Astrocyte of the cerebellum (primary cell): ENCODE data around the gene GGNBP2.

Experiments used
- DNase-seq: peaks from one replicate; pipeline ENCODE4 v3.0.0-alpha.2; 2011; ENCODE audit warnings: low read depth
- H3K4me3 ChIP-seq: 2 replicates; pipeline ENCODE4 v1.5.1; 2011; ENCODE audit warnings: mild to moderate bottlenecking, low read depth, low read length, moderate library complexity
- in situ Hi-C: cut with HindIII; loops from 2 replicates; pipeline ENCODE4 v1.10.0; 2017; ENCODE audit warnings: low sequenced_read_pairs
- TF ChIP-seq, protein P1 (sequence below): IDR thresholded peaks from 2 replicates; pipeline ENCODE4 v1.5.1; 2012; ENCODE audit warnings: low read length, low read depth, moderate library complexity, mild to moderate bottlenecking; ENCODE audit errors: missing control alignments

GGNBP2 gene

DNA sequence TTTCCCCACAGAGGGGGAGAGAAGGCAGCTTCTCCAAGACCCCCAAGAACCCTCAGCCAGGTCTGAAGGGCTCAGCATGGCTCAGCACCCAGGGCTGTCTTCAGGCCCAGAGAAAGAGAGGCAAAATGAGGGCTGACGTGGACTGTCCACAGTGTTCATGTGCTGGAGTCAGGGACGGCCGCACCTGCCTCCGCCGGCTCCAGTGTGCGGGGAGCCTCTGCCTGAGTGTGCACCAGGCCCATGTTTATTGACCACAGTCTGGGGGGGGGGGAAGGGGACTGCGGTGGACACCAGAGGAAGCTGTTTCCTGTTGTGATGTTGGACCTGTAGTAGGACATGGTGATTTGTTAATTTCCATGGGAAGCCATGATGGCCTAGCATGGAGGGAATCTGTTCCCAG is 63.6 kb downstream of the GGNBP2 start:
- H3K4me3 ChIP-seq: no peak overlapping the region
- in situ Hi-C loops: no loop called here
- TF ChIP-seq, protein P1, sequence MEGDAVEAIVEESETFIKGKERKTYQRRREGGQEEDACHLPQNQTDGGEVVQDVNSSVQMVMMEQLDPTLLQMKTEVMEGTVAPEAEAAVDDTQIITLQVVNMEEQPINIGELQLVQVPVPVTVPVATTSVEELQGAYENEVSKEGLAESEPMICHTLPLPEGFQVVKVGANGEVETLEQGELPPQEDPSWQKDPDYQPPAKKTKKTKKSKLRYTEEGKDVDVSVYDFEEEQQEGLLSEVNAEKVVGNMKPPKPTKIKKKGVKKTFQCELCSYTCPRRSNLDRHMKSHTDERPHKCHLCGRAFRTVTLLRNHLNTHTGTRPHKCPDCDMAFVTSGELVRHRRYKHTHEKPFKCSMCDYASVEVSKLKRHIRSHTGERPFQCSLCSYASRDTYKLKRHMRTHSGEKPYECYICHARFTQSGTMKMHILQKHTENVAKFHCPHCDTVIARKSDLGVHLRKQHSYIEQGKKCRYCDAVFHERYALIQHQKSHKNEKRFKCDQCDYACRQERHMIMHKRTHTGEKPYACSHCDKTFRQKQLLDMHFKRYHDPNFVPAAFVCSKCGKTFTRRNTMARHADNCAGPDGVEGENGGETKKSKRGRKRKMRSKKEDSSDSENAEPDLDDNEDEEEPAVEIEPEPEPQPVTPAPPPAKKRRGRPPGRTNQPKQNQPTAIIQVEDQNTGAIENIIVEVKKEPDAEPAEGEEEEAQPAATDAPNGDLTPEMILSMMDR: no peak
- no peak for DNase-seq

DNA sequence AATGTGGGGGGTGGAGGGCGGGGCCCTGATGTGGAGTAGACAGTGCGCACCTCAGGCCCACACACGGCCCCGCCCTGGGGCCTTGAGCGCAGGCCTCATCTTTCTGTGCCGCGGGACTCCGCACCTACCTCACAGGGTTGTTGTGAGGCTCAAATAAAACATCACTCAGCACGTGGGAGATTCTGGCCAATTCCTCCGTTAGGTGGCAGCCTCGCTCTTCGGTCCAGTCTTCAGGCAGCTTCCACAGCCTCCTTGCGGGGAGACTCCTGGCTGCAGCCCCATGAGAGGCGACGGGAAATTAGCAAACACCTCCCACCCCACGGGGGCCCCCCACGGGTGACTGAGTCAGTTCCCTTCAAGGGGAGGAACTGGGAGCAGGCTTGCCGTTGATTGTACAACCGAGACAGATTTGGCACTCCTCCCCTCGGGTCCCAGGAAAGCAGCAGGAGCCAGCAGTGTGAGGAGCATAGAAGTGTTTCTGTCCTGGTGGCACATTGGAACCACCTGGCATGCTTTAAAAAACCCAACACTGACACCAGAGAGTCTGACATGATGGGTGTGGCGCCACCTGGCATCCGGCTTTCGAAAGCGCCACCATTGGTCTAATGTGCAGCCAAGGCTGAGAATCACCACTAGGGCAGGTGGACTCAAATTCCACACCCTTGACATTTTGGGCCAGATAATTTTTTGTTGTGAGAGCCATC is 64.2 kb downstream of the GGNBP2 start:
- TF ChIP-seq, protein P1: peak; percentile 49
- in situ Hi-C loops: no loop called here
- peak; percentile 41 for DNase-seq
- H3K4me3 ChIP-seq: no peak overlapping the region

DNA sequence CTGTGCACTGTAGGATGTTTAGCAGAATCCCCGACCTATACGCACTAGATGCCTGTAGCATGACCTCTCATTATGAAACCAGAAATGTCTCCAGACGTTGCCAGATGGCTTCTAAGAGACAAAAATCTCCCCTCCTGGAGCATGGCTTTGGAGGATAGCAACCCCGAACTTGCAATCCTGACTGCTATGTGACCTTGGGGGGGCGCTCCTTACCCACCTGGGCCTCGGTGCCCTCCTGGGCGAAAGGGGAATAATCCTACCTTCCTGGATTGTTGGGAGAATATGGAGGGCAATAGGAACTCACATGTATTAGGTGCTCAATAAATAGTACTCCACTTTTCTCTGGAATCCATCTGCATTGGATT is 64.8 kb downstream of the GGNBP2 start:
- TF ChIP-seq, protein P1: no peak
- no peak for DNase-seq
- H3K4me3 ChIP-seq: no peak overlapping the region
- in situ Hi-C loops: no loop called here

DNA sequence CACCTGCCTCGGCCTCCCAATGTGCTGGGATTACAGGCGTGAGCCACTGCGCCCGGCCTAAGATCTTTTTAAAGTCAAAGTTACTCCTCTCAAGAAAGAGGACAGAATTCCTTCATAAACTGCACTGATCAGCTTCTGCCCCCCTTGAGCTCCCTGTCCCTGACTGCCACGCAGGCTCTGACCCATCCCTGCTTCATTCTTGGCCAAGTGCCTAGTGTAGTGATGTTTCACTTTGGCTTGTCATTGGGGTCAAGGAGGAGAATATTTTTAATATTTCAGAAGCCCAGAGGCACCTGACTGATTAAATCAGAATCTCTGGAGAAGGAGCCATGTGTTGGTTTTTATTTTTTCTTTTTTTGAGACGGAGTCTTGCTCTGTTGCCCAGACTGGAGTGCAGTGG is 65.8 kb downstream of the GGNBP2 start:
- TF ChIP-seq, protein P1: no peak
- no peak for DNase-seq
- H3K4me3 ChIP-seq: no peak overlapping the region
- in situ Hi-C loops: no loop called here

DNA sequence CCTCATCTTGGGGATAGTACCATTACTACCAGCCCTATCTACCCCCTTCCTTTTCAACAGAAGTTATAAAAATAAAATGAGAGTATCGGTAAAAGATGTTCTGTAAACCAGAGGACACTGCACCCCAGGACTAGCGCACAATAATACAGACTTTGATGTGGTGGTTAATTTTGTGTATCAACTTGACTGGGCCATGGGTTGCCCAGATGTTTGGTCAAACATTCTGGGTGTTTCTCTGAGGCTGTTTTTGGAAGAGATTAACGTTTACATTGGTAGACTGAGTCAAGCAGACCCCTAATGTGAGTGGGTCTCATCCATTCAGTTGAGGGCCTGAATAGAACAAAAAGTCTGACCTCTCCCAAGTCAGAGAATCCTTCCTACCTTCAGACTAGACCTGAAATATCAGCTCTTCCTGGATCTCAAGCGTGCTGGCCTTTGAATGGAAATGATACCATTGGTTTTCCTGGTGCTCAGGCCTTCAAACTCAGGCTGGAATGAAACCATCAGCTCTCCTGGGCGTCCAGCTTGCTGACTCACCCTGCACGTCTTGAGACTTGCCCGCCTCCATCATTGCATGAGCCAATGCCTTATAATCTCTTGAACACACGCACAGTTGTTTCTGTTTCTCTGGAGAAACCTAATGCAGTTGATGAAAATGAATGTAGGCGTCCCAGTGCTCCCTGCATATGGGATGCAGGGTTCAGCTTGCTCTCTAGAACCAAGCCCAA is 66.8 kb downstream of the GGNBP2 start:
- TF ChIP-seq, protein P1: no peak
- DNase-seq: no peak
- no peak overlapping the region for H3K4me3 ChIP-seq
- in situ Hi-C loops: no loop called here

DNA sequence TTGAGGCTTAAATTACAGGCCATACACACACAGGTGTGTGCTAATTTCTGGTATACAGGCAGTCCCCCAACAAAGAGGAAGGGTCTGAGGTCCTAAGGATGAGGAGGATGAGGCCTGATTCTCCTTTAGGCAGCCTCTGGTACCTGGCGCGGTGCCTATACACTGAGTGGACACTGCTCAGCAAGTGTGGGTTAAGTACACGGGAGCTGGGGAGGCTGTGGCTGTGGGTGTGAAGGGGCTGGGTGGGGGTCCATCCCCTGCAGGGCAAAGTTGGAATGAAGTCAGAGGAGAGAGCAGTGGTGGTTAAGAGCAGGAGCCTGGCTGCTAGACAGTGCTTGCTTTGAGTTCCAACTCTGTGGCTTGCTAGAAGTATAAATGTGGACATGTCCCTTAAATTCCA is 67.6 kb downstream of the GGNBP2 start:
- in situ Hi-C loops: no loop called here
- TF ChIP-seq, protein P1: no peak
- DNase-seq: no peak
- H3K4me3 ChIP-seq: no peak overlapping the region
